GM18499 (cell line): ENCODE measurements around the gene RPL37.
"Not testable (repeated sequence)": the region's sequence is repeated elsewhere in the genome, so short reads cannot be mapped to it uniquely, and the experiment has no call there.

ENCODE experiments used
- ATAC-seq: cut with Tn5 transposase; IDR thresholded peaks from one replicate; pipeline ENCODE4 v1.9.1; 2021; ENCODE audit warnings: moderate number of reproducible peaks; ENCODE audit not compliant: insufficient read depth, unreplicated experiment

Gene RPL37

DNA sequence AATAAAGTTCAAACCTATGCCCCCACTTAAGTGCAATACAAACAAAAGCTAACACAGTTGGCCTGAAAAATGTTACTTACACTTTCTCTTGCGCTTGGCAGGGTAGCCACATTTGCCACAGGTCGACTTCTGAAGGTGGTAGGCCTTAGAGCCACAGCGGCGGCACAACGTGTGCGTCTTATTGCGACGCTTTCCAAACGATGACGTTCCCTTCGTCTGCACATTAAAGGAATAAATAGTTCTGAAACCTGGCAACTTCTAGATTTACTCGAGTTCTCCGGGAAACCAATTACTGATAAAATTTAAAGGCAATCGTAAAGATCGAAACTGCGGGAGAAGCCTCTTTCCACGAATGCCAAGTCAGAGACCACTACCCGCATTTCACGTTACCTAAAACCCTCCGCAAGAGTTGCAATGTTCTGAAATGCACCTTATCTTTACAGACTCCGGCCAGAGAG, 602 bp downstream of the RPL37 start:
- no peak for ATAC-seq

DNA sequence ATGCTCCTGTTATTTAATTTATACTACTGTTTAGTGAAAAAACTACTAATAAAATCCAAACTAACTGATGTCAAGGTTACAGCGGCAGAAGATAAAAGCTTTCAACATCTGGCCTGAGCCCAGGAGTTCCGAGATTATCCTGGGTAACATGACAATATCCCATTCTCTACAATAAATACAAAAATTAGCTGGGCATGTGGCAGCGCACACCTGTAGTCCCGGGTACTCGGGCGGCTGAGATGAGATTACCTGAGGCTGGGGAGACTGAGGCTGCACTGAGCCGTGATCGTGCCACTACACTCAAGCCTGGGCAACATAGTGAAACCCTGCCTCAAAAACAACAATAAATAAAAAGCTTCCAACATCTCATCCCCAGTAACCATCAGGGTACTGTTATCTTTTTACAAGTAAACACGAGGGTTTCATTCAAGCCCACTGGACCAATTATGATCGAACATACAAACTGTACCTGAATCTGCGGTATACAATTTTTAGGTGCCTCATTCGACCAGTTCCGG, 1.3 kb downstream of the RPL37 start:
- ATAC-seq = no peak

DNA sequence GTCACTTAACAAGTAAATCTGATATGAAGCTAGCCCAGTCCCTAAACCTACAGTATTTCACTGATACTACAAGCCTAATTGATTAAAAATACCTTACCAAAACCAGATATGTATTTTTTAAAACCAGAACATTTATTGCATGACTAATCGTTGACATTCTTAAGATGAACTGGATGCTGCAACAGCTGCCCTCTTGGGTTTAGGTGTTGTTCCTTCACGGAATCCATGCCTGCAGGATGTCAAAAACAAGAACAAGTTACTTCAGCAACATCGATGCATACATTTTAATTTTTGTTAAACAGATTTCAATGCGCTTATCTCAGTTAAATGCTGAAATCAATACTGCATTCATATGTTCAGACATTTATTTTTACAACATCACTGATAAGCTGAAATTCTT, 2.7 kb downstream of the RPL37 start:
- ATAC-seq = no peak

DNA sequence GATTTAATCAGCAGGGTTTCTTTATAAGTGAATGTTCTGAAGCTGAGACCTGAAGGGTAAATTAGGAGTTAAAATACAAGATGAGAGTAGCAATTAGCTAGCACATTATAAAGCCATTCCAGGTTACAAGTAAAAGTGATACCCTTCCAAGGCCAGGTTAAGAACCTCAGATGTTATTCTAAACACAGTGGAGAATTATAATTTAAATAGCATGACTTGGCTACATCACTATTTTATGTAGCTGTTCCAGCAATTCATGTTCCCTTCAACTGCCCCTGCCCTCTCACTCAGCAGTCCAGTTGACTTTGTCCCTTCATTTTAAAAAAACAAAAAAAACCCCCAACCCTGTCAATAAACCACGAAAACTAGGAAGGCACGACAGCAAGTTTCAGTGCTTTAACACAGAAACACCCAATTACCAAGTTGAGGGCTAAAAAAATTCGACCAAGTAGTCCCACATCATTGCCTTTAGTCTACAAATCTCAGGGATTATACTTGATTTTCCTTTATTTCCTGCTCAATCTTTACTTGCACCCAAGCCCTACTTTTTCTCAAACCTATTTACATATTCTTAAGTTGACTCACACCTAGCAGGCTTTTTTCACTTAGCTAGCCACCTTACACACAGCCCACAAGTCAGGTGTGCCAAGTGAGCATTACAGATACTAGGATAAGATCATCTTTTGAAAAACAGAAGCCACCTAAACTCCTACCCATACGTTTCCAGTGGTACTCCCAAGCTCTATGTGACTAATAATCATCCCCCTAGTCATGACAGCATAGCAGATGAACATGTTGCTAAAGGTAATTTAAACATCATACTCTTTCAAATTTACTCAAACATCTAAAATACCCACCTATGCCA, 3.4 kb downstream of the RPL37 start:
- no peak for ATAC-seq

DNA sequence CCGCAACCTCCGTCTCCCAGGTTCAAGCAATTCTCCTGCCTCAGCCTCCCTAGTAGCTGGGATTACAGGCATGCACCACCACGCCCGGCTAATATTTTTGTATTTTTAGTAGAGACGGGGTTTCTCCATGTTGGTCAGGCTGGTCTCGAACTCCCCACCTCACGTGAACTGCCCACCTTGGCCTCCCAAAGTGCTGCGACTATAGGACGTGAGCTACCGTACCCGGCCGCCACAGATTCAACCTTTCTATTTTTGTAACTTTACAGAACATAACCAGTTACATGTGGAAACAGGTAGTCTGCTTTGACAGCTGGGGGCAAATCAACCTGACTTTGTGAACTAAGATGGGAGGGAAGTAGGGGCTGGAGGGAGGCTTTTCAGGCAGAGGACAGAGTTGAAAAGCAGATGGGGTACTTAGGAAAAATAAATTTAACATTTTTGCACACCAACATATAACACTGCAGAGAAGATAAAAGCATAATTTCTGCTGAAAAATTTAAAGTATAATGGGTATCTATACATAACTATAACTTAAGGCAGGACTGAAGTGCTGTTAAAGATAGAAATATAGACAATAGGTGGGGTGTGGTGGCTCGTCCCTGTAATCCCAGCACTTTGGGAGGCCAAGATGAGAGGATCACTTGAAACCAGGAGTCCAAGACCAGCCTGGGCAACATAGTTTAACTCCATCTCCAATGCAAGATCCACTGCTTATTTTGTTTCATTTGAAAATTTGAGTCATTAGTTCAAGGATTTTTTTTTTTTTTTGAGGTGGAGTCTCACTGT, 5.1 kb downstream of the RPL37 start:
- ATAC-seq = no peak

DNA sequence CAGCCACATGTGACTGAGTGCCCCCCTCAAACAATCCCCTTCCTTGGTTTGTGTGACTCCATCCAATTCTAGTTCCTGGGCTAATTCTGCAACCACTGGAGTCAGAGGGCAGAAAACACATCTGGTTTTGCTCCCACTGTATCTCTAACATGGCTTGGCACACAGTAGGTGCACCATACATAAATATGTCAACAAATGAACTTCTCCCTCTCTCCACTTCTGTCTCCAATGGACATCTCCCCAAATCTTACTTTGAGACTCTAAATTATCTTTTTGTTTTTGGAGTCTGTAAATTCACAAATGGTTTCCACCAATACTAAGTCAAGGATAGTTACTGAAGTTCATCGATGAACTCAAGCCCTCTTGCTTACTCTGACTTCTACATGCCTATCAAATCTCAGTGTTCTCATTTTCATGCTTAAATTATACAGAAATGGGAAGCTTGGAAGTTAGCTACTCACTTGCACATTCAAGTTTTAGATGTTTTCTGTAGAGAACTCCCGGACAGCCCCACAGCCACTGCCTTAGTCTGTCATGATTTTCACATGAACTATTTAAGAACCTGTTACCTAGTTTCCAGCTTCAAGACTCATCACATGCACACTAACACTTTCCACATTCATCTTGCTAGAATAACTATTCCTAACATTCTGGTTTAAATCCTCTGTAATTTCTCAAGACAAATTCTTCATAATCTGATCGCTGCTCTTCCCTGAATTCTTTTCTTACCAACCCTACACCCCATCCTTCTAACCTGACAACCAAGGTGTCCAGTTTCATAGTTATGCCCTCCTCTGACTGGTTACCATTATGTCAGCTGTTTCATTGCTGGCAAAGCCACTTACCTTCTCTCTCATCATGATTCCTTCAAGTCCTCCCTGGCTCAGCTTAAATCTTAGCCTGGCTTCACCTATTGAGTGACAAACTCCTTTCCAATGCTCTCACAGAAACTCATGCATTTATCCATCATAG, 6.0 kb downstream of the RPL37 start:
- no peak for ATAC-seq

DNA sequence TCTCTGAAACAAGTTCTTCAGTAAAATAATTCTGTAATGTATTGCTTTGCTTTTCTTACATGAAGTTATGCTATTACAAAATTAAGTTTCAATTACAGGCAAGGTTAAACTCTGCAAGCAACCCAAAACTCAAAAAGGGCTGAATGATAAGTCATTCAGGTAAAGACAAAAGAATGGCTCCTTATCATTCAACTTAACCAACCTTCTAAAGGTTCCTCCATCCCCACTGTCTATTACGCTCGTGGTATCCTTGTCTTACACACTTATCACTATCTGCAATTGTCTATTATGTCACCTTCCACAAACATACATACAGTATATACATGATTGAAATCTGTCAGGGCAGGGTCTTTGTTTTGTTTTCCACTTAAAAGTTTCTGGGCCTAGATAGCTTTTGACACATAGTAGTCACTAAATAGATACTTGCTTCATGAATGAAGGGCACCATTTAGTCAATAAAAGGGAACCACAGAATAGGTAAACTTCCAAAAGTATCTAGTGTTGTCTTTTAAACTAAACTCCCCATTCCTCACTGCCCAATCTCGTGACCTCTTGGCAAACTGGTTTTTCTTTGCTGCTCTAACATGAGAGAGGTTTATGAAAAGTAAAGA, 6.9 kb downstream of the RPL37 start:
- no peak for ATAC-seq

DNA sequence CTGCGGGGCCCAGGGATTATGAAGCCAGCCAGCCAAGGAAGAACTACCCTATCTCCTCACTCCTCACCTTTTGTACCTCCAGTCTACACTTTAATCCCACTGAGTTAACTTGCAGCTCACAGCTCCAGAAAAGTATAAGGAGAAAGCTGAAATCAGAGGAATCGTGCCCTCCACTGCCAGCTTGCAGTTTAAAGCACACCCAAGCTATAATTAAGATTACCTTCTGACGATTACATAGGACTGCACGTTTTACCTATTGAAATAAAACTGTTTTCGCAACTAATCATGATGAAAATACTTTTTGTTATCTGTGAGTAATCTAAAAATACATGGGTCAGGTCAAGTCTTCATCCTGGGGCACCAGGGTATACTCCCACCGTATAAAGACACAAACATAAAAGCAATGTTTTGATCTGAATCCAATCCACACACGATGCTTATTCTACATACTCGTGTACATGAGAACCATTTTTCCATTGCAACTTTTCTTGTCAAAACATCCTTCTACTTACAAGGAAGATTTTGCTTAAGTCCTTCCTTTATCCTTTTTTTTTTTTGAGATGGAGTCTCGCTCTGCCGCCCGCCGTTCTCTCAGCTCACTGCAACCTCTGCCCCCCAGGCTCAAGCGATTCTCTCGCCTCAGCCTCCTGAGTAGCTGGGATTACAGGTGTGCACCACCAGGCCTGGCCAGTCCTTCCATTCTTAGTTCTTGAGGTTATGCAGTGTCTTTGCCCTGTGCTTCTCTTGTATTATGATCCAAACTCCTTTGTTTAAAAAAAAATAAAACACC, 7.6 kb downstream of the RPL37 start:
- no peak for ATAC-seq

DNA sequence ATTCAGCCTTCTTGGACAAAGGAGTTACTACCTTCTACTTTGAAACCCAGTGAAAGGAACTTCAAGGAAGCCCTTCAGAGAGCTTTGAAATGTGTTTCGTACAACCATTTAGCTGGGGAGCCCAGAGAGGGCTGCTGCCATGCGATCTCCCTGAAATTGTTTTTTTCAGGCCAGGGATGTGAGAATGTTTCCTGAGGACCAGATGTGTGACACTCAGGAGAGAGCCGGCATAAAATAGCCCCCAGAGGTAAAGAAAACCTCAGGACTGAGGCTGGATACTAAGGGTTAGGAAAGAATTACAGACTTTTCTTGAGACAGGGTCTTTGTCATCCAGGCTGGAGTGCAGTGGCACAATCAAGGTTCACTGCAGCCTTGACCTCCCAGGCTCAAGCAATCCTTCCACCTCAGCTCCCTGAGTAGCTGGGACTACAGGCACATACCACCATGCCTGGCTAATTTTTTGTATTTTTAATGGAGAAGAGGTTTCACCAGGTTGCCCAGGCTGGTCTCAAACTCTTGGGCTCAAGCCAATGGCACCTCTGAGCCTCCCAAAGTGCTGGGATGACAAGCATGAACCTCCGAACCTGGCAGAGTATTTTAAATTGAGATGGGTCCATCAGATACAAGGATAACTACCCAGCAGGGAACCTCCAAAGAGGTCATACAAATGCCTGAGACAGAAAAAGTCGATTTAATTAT, 8.4 kb downstream of the RPL37 start:
- ATAC-seq = no peak

DNA sequence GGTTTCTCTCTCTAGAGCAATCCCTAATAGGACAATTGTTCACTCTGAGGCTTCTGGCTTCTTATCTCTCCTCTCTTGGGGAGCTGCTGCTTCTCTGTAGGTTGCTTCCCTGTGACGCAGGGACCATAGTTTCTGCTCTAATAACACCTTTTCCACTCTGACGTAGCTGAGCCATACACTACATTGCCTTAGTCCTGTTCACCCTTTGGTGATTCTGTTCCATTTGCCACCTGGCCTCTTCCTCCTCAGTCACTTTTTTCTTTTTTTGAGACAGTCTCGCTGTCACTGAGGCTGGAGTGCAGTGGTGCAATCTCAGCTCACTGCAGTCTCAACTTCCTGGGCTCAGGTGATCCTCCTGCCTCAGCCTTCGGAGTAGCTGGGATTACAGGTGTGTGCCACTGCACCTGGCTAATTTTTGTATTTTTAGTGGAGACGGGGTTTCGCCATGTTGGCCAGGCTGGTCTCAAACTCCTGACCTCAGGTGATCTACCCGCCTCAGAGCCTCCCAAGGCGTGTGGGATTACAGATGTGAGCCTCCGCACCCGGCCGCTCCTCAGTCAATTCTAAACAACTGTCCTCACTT, 9.5 kb downstream of the RPL37 start:
- ATAC-seq = not testable (repeated sequence)

DNA sequence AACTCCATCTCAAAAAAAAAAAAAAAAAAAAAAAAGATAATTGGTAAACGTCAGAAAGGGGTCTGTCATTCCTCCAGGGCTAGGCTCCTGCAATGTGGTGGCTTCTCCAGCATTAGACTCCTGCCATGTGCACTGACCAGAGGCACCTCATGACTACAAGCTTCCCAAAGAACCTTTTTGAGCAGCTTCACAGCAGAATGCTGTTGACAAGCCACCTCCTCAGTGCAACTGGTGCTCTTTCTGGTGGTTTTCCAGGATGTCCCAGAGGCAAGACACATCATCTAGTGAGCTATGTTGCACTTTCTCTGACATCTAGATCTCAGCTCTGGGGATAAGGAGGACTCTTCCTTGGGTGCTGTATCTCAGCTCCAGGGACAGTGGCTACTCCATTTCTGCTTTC, 11.6 kb downstream of the RPL37 start:
- no peak for ATAC-seq

DNA sequence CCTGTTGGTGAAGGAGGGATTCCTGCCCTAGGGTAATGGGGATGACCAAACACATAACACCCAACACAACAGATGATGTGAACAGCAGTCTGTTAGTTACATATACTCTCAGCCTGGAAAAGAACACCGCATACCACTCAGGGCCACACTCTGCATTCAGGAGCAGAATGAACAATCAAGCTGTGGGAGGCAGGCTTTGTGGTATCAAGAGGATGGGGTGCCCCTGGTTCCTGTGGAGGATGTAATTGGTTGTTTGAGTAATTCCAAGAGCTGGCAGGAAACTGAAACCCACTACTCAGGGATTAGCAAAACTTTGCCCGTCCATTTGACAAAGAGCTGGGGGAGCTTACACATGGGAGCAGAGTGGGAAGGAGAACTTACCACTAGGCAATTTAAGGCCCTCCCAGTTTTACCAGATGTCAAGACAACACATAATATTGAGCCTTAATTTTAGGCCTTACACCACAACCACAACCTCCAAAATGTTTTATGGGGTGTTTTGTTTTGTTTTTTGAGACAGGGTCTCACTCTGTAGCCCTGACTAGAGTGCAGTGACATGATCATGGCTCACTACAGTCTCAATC, 21.2 kb downstream of the RPL37 start:
- ATAC-seq = no peak

DNA sequence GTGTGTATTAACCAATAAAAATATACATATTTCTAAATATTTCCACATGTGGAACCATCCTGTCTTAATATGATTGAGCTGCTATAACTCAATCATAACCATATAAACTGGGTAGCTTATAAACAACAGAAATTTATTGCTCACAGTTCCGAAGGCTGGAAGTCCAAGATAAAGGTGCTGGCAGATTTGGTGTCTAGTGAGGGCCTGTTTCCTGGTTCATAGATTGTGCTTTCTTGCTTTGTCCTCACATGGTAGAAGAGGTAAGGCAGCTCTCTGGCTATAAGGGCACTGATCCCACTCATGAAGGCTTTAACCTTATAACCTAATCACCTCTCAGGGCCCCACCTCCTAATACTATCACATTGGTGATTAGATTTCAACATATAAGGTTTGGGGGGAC, 22.9 kb downstream of the RPL37 start:
- ATAC-seq = no peak

DNA sequence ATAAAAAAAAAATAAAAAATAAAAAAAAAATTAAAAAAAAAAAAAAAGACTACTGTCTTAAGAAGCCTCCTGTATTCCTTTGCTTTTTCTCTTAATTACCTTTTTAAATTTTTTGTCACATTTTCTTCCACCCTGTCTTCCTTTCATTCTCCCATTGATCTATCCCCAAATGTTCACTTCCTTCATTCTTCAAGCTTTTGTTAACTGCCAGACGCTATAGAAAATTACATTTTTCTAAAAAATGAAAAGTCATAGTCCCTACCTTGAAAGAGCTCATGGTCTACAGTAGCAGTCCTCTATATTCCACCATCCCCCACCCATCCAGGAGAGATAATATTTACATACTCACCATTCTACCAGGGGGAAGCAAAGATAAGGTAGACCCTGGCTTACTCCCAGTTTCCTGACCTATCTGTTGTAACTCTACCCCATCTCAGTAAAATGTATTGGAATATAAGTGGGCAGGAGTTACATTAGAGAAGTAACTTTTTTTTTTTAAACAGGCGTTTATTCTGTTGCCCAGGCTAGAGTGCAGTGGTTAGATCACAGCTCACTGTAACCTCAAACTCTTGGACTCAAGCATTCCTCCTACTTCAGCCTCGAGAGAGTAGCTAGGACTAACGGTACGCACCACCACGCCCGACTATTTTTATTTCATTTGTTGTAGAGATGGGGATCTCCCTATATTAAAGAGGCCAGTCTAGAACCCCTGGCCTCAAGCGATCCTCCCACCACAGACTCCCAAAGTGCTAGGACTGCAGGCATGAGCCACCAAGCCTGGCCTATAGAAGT, 33.1 kb downstream of the RPL37 start:
- no peak for ATAC-seq

DNA sequence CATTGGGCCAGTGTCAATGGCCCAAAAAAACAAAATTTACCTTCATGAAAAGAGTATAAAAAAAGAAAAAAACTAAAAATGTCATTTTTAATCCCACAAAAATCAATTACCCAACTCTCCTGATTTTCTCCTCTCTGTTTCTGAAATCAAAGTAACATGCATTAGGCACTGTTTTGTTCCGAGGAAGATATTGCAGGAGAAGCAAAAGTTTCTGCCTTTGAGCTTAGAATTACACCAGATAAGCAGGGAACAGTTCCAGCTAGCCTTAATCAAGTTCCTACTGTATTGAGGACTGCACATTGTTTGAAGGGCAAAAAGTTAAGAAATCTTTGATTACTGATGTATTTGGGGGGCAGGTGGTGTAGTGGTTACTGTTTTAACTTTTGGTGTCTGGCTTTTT, 35.8 kb downstream of the RPL37 start:
- ATAC-seq = no peak

DNA sequence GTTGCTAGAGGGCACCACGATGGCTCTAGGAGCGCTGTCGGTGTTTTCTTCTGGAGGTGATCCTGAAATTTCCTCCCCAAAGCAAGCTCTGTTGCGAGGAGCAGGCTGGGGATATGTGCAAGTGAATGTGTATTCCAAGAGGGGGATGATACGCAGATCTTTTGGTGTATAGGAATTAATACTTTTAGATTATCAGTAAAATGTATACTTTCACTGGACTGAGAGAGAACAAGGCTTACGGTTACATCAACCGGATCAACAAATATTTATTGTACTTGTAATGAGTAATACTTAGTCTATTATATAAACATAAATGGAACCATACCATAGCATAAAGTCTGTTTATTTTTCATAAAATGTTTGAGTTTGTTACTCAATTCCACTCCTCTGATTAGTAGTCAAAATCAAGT, 36.2 kb downstream of the RPL37 start:
- no peak for ATAC-seq
